Esophagus squamous epithelium (tissue), 4 donors: ENCODE results near the gene BPTF.

ENCODE experiments used
- POLR2A ChIP-seq, 4 donors: fragments of 450-650 bp; IDR thresholded peaks; one replicate each; pipeline ENCODE4 v1.6.1; 2017; ENCODE audit warnings: antibody characterized with exemption in 4 of 4, mild to moderate bottlenecking in 4 of 4, moderate library complexity in 3 of 4
- TF ChIP-seq, protein P1 (sequence below), 6 experiments: fragments of 450-650 bp in 4 of 6; fragments of 200-600 bp in 2 of 6; sonication (generic) in 2 of 6; IDR thresholded peaks; one replicate each; pipeline ENCODE4 v1.5.1; 2016 to 2019; ENCODE audit warnings: antibody characterized with exemption in 6 of 6, mild to moderate bottlenecking in 4 of 6, moderate library complexity in 4 of 6

DNA sequence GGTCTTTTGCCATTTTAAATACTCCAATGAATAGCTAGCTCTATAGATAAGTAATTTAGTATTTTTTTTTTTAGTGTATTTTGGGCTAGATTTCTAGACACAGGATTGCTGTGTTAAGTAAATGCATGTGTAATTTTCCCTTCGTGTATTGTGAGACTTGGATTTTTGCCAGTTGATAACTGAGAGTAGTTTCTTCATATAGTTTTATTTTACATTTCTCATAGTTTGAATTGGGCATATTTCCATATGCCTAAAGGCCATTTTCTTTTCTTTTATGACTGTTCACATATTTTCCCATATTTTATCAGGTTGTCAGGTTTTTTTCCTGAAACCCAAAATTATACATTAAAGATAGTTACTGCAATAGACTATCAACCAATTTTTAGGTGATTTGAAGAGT lies 59.4 kb downstream of the BPTF start:
- TF ChIP-seq, protein P1, sequence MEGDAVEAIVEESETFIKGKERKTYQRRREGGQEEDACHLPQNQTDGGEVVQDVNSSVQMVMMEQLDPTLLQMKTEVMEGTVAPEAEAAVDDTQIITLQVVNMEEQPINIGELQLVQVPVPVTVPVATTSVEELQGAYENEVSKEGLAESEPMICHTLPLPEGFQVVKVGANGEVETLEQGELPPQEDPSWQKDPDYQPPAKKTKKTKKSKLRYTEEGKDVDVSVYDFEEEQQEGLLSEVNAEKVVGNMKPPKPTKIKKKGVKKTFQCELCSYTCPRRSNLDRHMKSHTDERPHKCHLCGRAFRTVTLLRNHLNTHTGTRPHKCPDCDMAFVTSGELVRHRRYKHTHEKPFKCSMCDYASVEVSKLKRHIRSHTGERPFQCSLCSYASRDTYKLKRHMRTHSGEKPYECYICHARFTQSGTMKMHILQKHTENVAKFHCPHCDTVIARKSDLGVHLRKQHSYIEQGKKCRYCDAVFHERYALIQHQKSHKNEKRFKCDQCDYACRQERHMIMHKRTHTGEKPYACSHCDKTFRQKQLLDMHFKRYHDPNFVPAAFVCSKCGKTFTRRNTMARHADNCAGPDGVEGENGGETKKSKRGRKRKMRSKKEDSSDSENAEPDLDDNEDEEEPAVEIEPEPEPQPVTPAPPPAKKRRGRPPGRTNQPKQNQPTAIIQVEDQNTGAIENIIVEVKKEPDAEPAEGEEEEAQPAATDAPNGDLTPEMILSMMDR (IDR thresholded peaks at IDR 0.05) = no peak
- TF ChIP-seq POLR2A (IDR thresholded peaks at IDR 0.05) = no peak
